NCI-H1092 (cell line): ENCODE results near the gene CHCHD6.

Experiments
- DNase-seq: peaks from one replicate; lab custom pipeline; 2025; lab: John Stamatoyannopoulos, UW

Gene CHCHD6

GRCh38 chr3:126895178-126896066, 191.4 kb downstream of the CHCHD6 start:
- no peak for DNase-seq

- DNase-seq, result no peak
Observed at GRCh38 chr3:126896067-126896441, 192.0 kb downstream of the CHCHD6 start.

- DNase-seq, result no peak
Observed at GRCh38 chr3:126896968-126897367, 192.9 kb downstream of the CHCHD6 start.

- DNase-seq, result no peak
Observed at GRCh38 chr3:126897943-126898342, 193.9 kb downstream of the CHCHD6 start.

GRCh38 chr3:126900859-126901540, 197.0 kb downstream of the CHCHD6 start:
- no peak for DNase-seq

GRCh38 chr3:126901631-126902030, 197.6 kb downstream of the CHCHD6 start:
- no peak for DNase-seq

- DNase-seq, result no peak
Observed at GRCh38 chr3:126903521-126903920, 199.5 kb downstream of the CHCHD6 start.

- no peak for DNase-seq
Observed at GRCh38 chr3:126907557-126907956, 203.5 kb downstream of the CHCHD6 start.

GRCh38 chr3:126908752-126909275, 204.8 kb downstream of the CHCHD6 start:
- DNase-seq, result no peak

- no peak for DNase-seq
Observed at GRCh38 chr3:126910231-126910630, 206.2 kb downstream of the CHCHD6 start.

GRCh38 chr3:126911162-126912026, 207.4 kb downstream of the CHCHD6 start:
- no peak for DNase-seq

GRCh38 chr3:126912027-126912422, 208.0 kb downstream of the CHCHD6 start:
- DNase-seq, result no peak

GRCh38 chr3:126912491-126913195, 208.6 kb downstream of the CHCHD6 start:
- DNase-seq, result no peak

- DNase-seq, result no peak
Observed at GRCh38 chr3:126913524-126913923, 209.5 kb downstream of the CHCHD6 start.

GRCh38 chr3:126914226-126914625, 210.2 kb downstream of the CHCHD6 start:
- peak; percentile 61 for DNase-seq

- DNase-seq, result no peak
Observed at GRCh38 chr3:126915015-126915414, 211.0 kb downstream of the CHCHD6 start.

- DNase-seq, result no peak
Observed at GRCh38 chr3:126916546-126916945, 212.5 kb downstream of the CHCHD6 start.

GRCh38 chr3:126917232-126917804, 213.3 kb downstream of the CHCHD6 start:
- DNase-seq, result no peak

GRCh38 chr3:126918355-126918821, 214.3 kb downstream of the CHCHD6 start:
- DNase-seq, result no peak

- no peak for DNase-seq
Observed at GRCh38 chr3:126921085-126921824, 217.2 kb downstream of the CHCHD6 start.
